ENCODE data around the gene ADNP. TPM values are rescaled to one million over a fixed set of nuclear protein-coding genes. Genes with fewer than 3 reads are reported as not detected.

The ADNP gene
- total RNA-seq, 1 donor from 2014 or later = 86.6 TPM

DNA sequence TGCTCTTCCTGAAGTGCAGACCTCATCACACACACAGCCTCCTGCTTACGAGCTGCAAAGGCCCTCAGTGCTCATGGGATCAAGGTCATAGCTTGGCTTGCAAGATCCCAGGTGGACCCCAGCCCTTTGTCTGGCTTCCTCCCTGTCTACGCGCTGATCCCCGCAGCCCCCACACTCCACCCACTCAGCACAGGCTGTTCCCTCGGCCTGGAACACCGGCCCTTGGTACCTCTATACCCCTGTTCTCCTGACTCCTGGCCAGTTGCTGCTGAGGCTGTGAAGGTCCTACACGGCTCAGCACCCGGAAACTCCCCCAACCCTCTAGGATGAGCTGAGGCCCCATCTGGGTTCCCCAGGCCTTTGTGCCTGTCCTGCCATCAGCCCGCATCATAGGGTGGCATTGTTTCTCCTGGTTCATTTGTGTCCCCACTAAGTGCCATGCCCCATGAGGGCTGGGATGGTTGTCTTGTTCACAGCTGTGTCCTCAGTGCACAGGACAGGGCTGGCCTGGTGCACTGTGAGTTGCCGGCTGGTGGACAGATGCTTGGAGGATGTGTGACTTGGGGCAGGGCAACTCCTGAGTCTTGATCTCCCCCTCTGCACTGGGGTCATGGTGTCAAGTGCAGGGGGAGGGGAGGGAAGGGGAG is 57.0 kb downstream of the ADNP start:
- no peak for DNase-seq (ENCODE audit: low read depth)

GRCh38 chr20:50873585-50873984 is 57.7 kb downstream of the ADNP start:
- no peak for DNase-seq (ENCODE audit: low read depth)

GRCh38 chr20:50872560-50873425 is 58.4 kb downstream of the ADNP start:
- no peak for DNase-seq (ENCODE audit: low read depth)

DNA sequence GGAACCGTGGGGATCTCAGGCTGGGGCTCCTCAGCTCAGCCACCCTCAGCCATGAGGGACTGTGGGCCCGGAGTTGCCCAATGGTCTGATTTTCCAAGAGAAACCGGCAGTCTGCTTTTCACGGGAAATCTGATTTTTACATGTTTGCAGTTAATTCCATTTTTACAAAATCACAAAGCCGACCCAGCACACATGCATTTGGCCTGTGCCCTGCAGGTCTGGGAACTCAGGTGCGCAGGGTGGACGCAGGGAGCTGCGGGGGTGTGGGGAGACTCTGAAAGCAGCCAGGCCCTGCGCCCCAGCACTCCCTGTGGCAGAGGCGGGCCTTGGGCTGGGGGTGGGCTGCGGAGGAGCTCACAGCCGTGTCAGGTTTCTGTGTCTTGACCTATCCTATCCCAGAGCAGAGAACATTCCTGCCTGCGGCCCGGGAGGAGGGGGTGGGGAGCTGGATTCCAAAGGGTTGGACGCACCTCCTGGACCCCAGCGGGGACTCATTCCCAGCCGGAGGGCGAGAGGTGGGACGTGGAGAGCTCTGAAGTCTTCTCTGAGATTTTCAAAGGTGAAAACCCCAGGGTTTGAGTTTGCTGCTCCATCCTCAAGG is 60.6 kb downstream of the ADNP start:
- no peak for DNase-seq (ENCODE audit: low read depth)

GRCh38 chr20:50868509-50869495 is 62.4 kb downstream of the ADNP start:
- peak; percentile 39 for DNase-seq (ENCODE audit: low read depth)

- DNase-seq (ENCODE audit: low read depth) = no peak
These were observed 63.4 kb downstream of the ADNP start for GRCh38 chr20:50867805-50868204.

GRCh38 chr20:50866831-50867230 is 64.4 kb downstream of the ADNP start:
- DNase-seq (ENCODE audit: low read depth) = no peak

GRCh38 chr20:50866036-50866685 is 65.1 kb downstream of the ADNP start:
- DNase-seq (ENCODE audit: low read depth) = no peak

GRCh38 chr20:50865591-50865990 is 65.6 kb downstream of the ADNP start:
- no peak for DNase-seq (ENCODE audit: low read depth)

- no peak for DNase-seq (ENCODE audit: low read depth)
These were observed 66.1 kb downstream of the ADNP start for GRCh38 chr20:50865114-50865513.

GRCh38 chr20:50862546-50862945 is 68.7 kb downstream of the ADNP start:
- DNase-seq (ENCODE audit: low read depth) = no peak

DNA sequence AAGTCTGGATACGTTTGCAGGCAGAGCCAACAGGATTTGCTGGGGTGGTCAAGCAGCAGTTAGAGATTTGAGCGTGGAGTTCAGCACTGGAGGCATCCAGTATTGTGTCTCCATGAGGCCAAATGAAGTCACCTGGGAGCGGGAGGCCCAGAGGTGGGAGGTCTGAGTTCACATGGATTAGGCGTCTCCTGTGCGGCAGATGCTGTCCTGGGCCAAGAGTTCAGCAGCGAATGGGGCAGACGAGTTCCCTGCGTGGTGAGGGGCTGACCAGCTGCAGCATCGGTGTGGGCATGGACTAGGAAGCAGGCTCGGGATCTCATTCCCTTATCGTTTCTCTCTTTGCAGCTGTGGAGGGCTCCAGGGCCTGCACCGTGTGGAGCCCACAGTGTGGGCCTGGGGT is 70.2 kb downstream of the ADNP start:
- DNase-seq (ENCODE audit: low read depth) = no peak

DNA sequence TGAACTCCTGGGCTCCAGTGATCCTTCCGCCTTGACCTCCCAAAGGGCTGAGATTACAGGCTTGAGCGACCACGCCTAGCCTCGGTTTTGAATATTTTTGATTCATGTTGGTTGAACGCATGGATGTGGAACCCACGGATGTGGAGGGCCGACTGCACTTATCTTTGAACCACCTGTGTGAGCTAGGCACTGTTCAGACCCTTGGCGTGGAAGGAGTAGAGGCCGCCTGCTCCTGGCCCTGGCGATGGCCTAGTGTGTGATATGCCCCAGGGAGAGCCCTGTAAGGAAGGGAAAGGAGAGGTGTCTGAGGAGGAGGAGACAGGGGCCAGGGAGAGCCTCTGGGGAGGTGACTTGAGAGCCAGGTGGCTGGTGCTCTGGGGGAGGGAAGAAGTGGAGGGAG is 72.1 kb downstream of the ADNP start:
- no peak for DNase-seq (ENCODE audit: low read depth)

GRCh38 chr20:50858525-50858924 is 72.7 kb downstream of the ADNP start:
- DNase-seq (ENCODE audit: low read depth) = no peak

DNA sequence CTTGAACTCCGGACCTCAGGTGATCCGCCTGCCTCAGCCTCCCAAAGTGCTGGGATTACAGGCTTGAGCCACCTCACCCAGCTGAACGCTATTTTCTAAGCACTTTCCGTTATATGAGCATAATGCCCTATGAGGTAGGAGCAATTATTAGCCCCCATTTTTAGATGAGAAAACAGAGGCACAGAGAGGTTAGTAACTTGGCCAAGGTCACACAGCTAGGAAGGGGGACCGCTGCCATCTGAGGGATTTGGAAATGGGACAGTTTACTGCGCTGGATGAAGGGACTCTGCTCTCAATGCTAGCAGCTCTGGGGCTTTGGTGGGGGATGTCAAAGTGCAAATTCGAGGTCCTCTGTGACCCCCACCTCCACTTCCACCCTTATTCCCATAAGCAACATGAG is 73.9 kb downstream of the ADNP start:
- DNase-seq (ENCODE audit: low read depth) = no peak

DNA sequence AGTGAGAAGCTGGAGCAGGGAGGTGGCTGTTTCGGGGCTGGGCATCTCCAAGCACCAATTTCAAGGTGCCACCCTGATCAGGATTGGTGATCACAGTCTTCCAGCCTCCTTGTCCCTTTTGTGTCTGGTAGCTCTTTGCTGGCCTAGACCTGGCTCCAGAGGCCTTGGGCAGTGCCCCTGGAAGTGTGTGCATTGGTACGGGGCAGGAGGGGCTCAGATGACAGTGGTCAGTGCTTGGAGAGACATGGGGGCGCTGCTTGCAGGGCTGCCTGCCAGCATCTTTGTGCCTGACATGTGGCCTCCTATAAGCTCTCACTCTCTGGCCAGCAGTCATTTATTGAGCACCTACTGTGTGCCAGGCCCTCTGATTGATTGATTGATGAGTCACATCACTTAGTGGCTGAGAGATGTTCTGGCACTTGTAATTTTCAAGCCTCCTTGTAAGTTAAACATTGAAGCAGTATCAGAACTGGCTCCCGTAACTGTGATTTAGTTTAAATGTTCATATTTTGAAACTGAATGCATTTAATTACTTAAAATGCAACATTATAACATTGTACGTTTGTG is 74.7 kb downstream of the ADNP start:
- DNase-seq (ENCODE audit: low read depth) = no peak

DNA sequence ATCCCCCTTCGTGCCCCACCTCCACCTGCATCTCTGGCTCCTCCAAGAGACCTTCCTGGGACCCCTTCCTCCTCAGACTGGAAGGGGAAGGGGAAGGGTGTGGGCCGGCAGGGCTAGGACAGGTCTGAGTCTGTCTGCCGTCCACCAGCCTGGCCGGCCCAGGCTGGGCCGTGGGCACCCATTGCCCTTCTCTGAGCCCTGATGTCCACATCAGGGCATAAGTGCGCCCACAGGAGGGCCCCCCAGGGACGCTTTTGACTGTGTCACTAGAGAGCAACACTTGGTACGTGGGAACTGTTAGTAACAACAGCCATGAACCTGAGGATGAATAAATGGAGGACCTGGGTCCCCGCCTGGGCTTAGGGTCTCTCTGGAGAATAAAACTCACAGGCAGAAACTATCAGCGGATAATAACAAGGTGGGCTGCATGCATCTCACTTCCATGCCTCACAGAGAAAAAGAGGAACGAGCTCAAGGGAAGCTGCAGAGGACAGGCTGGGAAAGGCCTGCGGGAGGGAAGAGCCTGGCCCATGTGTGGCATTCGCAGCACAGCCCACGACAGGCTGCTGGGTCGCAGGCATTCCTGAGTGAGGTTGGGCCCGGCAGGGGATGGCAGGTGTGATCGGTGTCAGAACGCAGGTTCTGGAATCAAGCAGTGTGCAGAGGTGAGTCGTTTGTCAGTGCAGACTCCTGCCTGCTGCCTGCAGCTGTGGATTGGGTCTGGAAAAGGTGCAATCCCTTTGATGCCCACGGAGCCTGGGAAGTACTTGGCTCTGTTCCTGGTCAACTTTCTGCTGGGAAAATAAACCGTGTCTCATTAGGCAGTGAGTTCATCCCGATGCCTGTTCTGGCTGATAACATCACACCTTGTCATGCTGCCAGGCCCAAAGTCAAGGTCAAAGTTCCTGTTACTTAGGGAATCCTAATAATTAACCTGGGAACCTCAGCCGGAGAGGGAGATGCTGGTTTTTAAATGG is 75.5 kb downstream of the ADNP start:
- peak; percentile 70 for DNase-seq (ENCODE audit: low read depth)

GRCh38 chr20:50854506-50855249 is 76.6 kb downstream of the ADNP start:
- no peak for DNase-seq (ENCODE audit: low read depth)

DNA sequence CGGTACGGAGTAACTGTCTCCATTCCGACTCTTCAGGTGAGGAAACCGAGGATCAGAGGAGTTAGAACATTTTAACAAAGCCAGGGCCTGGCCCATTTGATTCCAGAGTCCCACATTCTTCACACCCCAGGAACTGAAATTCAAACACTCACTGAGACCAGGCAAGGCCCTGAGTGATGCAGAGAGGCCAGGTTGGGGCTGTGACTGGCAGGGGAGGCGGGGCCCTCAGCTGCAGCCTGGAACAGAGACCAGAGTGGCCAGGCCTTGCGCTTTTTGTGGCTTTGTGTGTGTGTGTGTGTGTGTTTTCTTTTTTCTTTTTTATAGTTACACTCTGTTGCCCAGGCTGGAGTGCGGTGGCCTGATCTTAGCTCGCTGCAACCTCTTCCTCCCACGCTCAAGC is 79.2 kb downstream of the ADNP start:
- no peak for DNase-seq (ENCODE audit: low read depth)

All from renal cortical epithelial cell (primary cell).